ENCODE data around the gene CBLN3.

DNA sequence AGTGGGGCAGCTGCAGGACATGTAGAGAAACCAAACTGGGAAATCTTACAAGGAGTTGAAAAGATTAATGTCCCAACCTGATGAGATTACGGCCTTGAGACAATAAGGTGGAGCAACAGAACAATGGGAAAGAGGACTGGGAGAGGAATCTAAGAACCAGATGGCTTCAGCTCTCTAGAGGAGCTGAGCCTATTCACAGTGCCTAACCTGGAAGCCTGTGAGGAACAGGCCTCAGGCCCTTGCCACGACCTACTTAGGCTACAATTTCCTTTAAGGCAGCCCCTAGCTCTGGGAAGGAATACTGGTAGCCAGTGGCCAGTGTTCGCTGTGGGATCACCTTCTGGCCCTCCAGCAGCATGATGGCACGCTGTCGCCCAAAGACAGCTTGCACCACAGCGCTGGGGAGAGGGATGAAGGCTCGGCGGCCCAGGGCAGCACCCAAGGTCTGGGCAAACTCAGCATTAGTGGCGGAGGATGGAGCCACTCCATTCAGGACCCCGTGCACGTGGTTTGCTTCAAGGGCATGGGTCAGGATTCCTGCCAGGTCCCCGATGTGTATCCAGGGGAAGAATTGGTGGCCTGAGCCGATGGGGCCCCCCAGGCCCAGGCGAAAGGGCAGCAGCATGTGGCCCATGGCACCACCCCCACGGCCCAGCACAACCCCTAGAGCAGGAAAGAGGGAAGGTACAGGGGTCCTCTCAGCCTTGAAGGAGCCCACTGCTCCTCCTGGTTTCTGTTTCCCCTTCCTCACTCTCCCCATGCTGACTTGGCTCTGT is 10.6 kb upstream of the CBLN3 start:
- no peak for TF ChIP-seq CTCF (IDR thresholded peaks at IDR 0.05)
- no peak for TF ChIP-seq POLR2A (IDR thresholded peaks at IDR 0.05)
